22Rv1 (cell line): ENCODE data around the gene DLG1.

Experiments
- CTCF ChIP-seq: fragments of 450-650 bp; IDR thresholded peaks from 2 replicates; pipeline ENCODE4 v1.5.1; 2017; ENCODE audit warnings: mild to moderate bottlenecking
- ZFX ChIP-seq: fragments of 450-650 bp; IDR thresholded peaks from 2 replicates; pipeline ENCODE4 v1.6.1; 2017; ENCODE audit warnings: antibody characterized with exemption, borderline replicate concordance

GRCh38 chr3:196995027-196995426 lies 303.4 kb downstream of the DLG1 start:
- no peak for TF ChIP-seq CTCF
- TF ChIP-seq ZFX = no peak
